ENCODE results near the gene MLIP. TPM values are rescaled to one million over a fixed set of nuclear protein-coding genes. Genes with fewer than 3 reads are reported as not detected.

The MLIP gene
- total and polyA plus RNA-seq, 2 experiments from 2014 or later: not detected

GRCh38 chr6:54074109-54074508 lies 37.1 kb upstream of the MLIP start (continued):
- TF ChIP-seq REST (IDR thresholded peaks at IDR 0.05; ENCODE audit: unreplicated experiment) (no peak), ZNF114 (CRISPR knock-in tag; IDR thresholded peaks at IDR 0.05) (no peak), EZH2phosphoT487 (IDR thresholded peaks at IDR 0.05; ENCODE audit: unreplicated experiment) (no peak), CREB1 (CRISPR knock-in tag; IDR thresholded peaks at IDR 0.05; ENCODE audit: low read depth) (no peak), JUNB (IDR thresholded peaks at IDR 0.05; ENCODE audit: unreplicated experiment) (no peak), POLR2AphosphoS5 (IDR thresholded peaks at IDR 0.05; ENCODE audit: low read depth) (no peak), ETS1 (IDR thresholded peaks at IDR 0.05) (no peak), ZNF331 (CRISPR knock-in tag; IDR thresholded peaks at IDR 0.05; ENCODE audit: low read depth) (no peak)

GRCh38 chr6:54074578-54075195 lies 36.6 kb upstream of the MLIP start:
- ATAC-seq: no peak; the same call in 2 of the 3 replicates

More at GRCh38 chr6:54074578-54075195, 36.6 kb upstream of the MLIP start:
- H3K9me3 Mint-ChIP-seq: no peaks in the 10 kb centered on the region
- peak; percentile 28 for DNase-seq (ENCODE audit: low spot score)
- no peaks in the 10 kb centered on the region for H3K27me3 ChIP-seq (ENCODE audit: insufficient read depth)
- no peaks in the 10 kb centered on the region for H3K36me3 Mint-ChIP-seq (ENCODE audit: low read depth)
- peaks cover 34% of the 10 kb centered on the region for H3K4me1 Mint-ChIP-seq
- no peak for TF ChIP-seq EZH2 (IDR thresholded peaks at IDR 0.05; ENCODE audit: low read depth, unreplicated experiment)
- H3K27me3 Mint-ChIP-seq (ENCODE audit: insufficient read depth, low read depth, poor library complexity): no peaks in the 10 kb centered on the region
- peak overlapping the region; percentile 34 for H3K27ac Mint-ChIP-seq
- H3K4me3 Mint-ChIP-seq: no peak overlapping the region
- H3K27ac ChIP-seq (ENCODE audit: low read depth): 0 out of 2 replicates have a peak overlapping the region, but pooled peaks have one; percentile 4
- no peaks in the 10 kb centered on the region for H3K9me2 ChIP-seq (ENCODE audit: insufficient read depth)
- H3F3A ChIP-seq (replicated peaks; ENCODE audit: low read depth): no peaks in the 10 kb centered on the region
- H3K36me3 ChIP-seq (ENCODE audit: insufficient read depth): no peaks in the 10 kb centered on the region
- no peak overlapping the region for H2AFZ ChIP-seq
- H3K4me3 ChIP-seq: no peak overlapping the region
- H4K20me1 ChIP-seq (replicated peaks; ENCODE audit: insufficient read depth): no peaks in the 10 kb centered on the region
- H3K4me1 ChIP-seq (ENCODE audit: insufficient read depth): peaks cover 27% of the 10 kb centered on the region
- 0 out of 2 replicates have a peak overlapping the region, but pooled peaks have one; percentile 5 for H3K4me2 ChIP-seq
- no peaks in the 10 kb centered on the region for H3K79me2 ChIP-seq (replicated peaks; ENCODE audit: insufficient read depth)
